SK-N-SH (cell line): ENCODE measurements around the gene FBLIM1. TPM values are rescaled to one million over a fixed set of nuclear protein-coding genes. Genes with fewer than 3 reads are reported as not detected.

ENCODE experiments used
- CTCF ChIA-PET: fragments of 300-600, 350-600 bp; formaldehyde crosslinking; extraction: SDS; loops from one replicate; lab custom pipeline; 2021; lab: Yijun Ruan, JAX
- POLR2A ChIA-PET: fragments of 350-600 bp; sonication (Branson Sonifier 250); formaldehyde crosslinking; extraction: SDS; loops from one replicate; lab custom pipeline; 2020; ENCODE audit warnings: antibody characterized with exemption, inconsistent platforms; lab: Yijun Ruan, JAX
- DNase-seq: peaks from one replicate; pipeline ENCODE4 v3.0.0; 2012
- H2AFZ ChIP-seq: fragments of 200-600 bp; sonication (generic); 2 replicates; pipeline ENCODE4 v1.8.1; 2016; ENCODE audit warnings: antibody characterized with exemption, mild to moderate bottlenecking, low read depth
- H3F3A ChIP-seq: fragments of 200-600 bp; sonication (generic); replicated peaks from 2 replicates; pipeline ENCODE3; 2016; ENCODE audit warnings: antibody characterized with exemption, mild to moderate bottlenecking; ENCODE audit not compliant: insufficient read depth
- H3K27ac ChIP-seq, 2 experiments: fragments of 200-500 bp in 1 of 2; fragments of 200-600 bp in 1 of 2; sonication (Bioruptor generic) in 1 of 2; sonication (generic), shearing (Covaris generic) in 1 of 2; 2 replicates each; pipeline versions ENCODE4 v1.5.1 to v1.6.1; 2014 to 2016; ENCODE audit warnings: low read depth in 2 of 2, inconsistent platforms in 1 of 2, low read length in 1 of 2, mild to moderate bottlenecking in 1 of 2, mixed read lengths in 1 of 2
- H3K27me3 ChIP-seq: fragments of 200-600 bp; sonication (generic), shearing (Covaris generic); 2 replicates; pipeline ENCODE4 v1.6.1; 2016; ENCODE audit warnings: mixed run types; ENCODE audit not compliant: insufficient read depth
- H3K36me3 ChIP-seq, 2 experiments: fragments of 200-500 bp in 1 of 2; fragments of 200-600 bp in 1 of 2; sonication (Bioruptor generic) in 1 of 2; sonication (generic) in 1 of 2; replicated peaks in 1 of 2; 2 replicates each; pipeline versions ENCODE3 to v1.5.1; 2014 to 2016; ENCODE audit warnings: low read length in 1 of 2, mild to moderate bottlenecking in 1 of 2; ENCODE audit not compliant: insufficient read depth in 2 of 2, control insufficient read depth in 1 of 2
- H3K4me1 ChIP-seq, 2 experiments: fragments of 200-500 bp in 1 of 2; fragments of 200-600 bp in 1 of 2; sonication (Bioruptor generic) in 1 of 2; sonication (generic), shearing (Covaris generic) in 1 of 2; 2 replicates each; pipeline versions ENCODE4 v1.5.1 to v1.6.1; 2014 to 2016; ENCODE audit warnings: low read depth in 1 of 2, low read length in 1 of 2, mixed run types in 1 of 2; ENCODE audit not compliant: insufficient read depth in 2 of 2, control insufficient read depth in 1 of 2
- H3K4me2 ChIP-seq: fragments of 200-600 bp; sonication (generic), shearing (Covaris generic); 2 replicates; pipeline ENCODE4 v1.6.1; 2017; ENCODE audit warnings: mixed run types
- H3K4me3 ChIP-seq, 2 experiments: fragments of 200-500 bp in 1 of 2; fragments of 200-600 bp in 1 of 2; sonication (Bioruptor generic) in 1 of 2; sonication (generic), shearing (Covaris generic) in 1 of 2; 2 replicates each; pipeline versions ENCODE4 v1.5.1 to v1.8.1; 2014 to 2016; ENCODE audit warnings: low read depth in 2 of 2, inconsistent platforms in 1 of 2, low read length in 1 of 2, mild to moderate bottlenecking in 1 of 2, mixed read lengths in 1 of 2, moderate library complexity in 1 of 2
- H3K79me2 ChIP-seq: fragments of 200-600 bp; sonication (generic); 2 replicates; pipeline ENCODE4 v1.8.1; 2017; ENCODE audit warnings: mild to moderate bottlenecking; ENCODE audit not compliant: insufficient read depth
- H3K9ac ChIP-seq: fragments of 200-600 bp; sonication (generic); 2 replicates; pipeline ENCODE4 v1.6.1; 2017; ENCODE audit warnings: mixed run types
- H3K9me2 ChIP-seq: fragments of 200-600 bp; sonication (generic); 2 replicates; pipeline ENCODE4 v1.6.1; 2017; ENCODE audit warnings: mixed run types
- H3K9me3 ChIP-seq: fragments of 200-600 bp; sonication (generic); 2 replicates; pipeline ENCODE4 v1.6.1; 2017; ENCODE audit warnings: mixed run types, mild to moderate bottlenecking, moderate library complexity
- H4K20me1 ChIP-seq: fragments of 200-600 bp; sonication (generic); 2 replicates; pipeline ENCODE4 v1.6.1; 2017; ENCODE audit warnings: mild to moderate bottlenecking, mixed run types; ENCODE audit not compliant: insufficient read depth
- FOSL2 ChIP-seq: IDR thresholded peaks from 2 replicates; pipeline ENCODE4 v1.4.0; 2012; ENCODE audit warnings: low read depth, mild to moderate bottlenecking, moderate library complexity, borderline replicate concordance
- FOXJ3 ChIP-seq: sonication (generic); formaldehyde crosslinking; IDR thresholded peaks from 2 replicates; pipeline ENCODE4 v1.5.1; 2020; ENCODE audit warnings: mild to moderate bottlenecking, missing genetic modification reagents
- FOXM1 ChIP-seq: IDR thresholded peaks from 2 replicates; pipeline ENCODE4 v1.4.0; 2012; ENCODE audit warnings: low read depth, mild to moderate bottlenecking
- GABPA ChIP-seq: IDR thresholded peaks from 2 replicates; pipeline ENCODE4 v1.4.0; 2012; ENCODE audit warnings: low read depth, mild to moderate bottlenecking
- JUND ChIP-seq: IDR thresholded peaks from 2 replicates; pipeline ENCODE4 v1.4.0; 2012
- MEF2A ChIP-seq: IDR thresholded peaks from 2 replicates; pipeline ENCODE4 v1.4.0; 2012; ENCODE audit warnings: low read depth, borderline replicate concordance
- MXI1 ChIP-seq: IDR thresholded peaks from 2 replicates; pipeline ENCODE4 v1.6.1; 2012; ENCODE audit warnings: mild to moderate bottlenecking, low read depth, low read length, improper control_type of control experiment
- NRF1 ChIP-seq: IDR thresholded peaks from 2 replicates; pipeline ENCODE4 v1.6.1; 2012; ENCODE audit warnings: low read depth, mild to moderate bottlenecking, low read length
- POLR2AphosphoS5 ChIP-seq: IDR thresholded peaks from 2 replicates; pipeline ENCODE4 v1.6.1; 2012; ENCODE audit warnings: low read depth, low read length
- RAD21 ChIP-seq: IDR thresholded peaks from 2 replicates; pipeline ENCODE4 v1.6.1; 2012; ENCODE audit warnings: mild to moderate bottlenecking, low read length
- RFX5 ChIP-seq: IDR thresholded peaks from 2 replicates; pipeline ENCODE4 v1.6.1; 2012; ENCODE audit warnings: mild to moderate bottlenecking, improper control_type of control experiment, low read length
- RXRA ChIP-seq: IDR thresholded peaks from 2 replicates; pipeline ENCODE4 v1.4.0; 2012; ENCODE audit warnings: low read depth, mild to moderate bottlenecking, borderline replicate concordance
- SIN3A ChIP-seq: IDR thresholded peaks from 2 replicates; pipeline ENCODE4 v1.6.1; 2012; ENCODE audit warnings: low read depth, mild to moderate bottlenecking, low read length, moderate library complexity, borderline replicate concordance
- SMC3 ChIP-seq: IDR thresholded peaks from 2 replicates; pipeline ENCODE4 v1.6.1; 2012; ENCODE audit warnings: low read depth, low read length, improper control_type of control experiment
- TEAD4 ChIP-seq: IDR thresholded peaks from 2 replicates; pipeline ENCODE4 v1.4.0; 2012; ENCODE audit warnings: mild to moderate bottlenecking, borderline replicate concordance; ENCODE audit not compliant: insufficient read depth
- YY1 ChIP-seq: IDR thresholded peaks from 2 replicates; pipeline ENCODE4 v1.4.0; 2012; ENCODE audit warnings: low read depth, mild to moderate bottlenecking
- WGBS: methylation state at CpG from one replicate; pipeline ENCODE4 v1.1.6; 2017; ENCODE audit warnings: low lambda C conversion rate; 5-methylcytosine and 5-hydroxymethylcytosine counted together
- polyA plus RNA-seq, 3 experiments: library from polyadenylated mRNA; depleted of rRNA; stranded (reverse); fragments of >200 nt; gene quantifications; 2 replicates each; pipeline ENCODE4 v1.2.3, GENCODE V29; 2012
- TF ChIP-seq, protein P1 (sequence below): IDR thresholded peaks from 2 replicates; pipeline ENCODE4 v1.6.1; 2012; ENCODE audit warnings: mild to moderate bottlenecking, low read depth, low read length, moderate library complexity
- TF ChIP-seq, protein P2 (sequence below): fragments of 150-350 bp; IDR thresholded peaks from 2 replicates; pipeline ENCODE4 v1.6.1; 2016; ENCODE audit warnings: mild to moderate bottlenecking, low read depth, low read length
- TF ChIP-seq, protein P3 (sequence below): IDR thresholded peaks from 2 replicates; pipeline ENCODE4 v1.4.0; 2012; ENCODE audit warnings: low read depth
- TF ChIP-seq, protein P4 (sequence below): IDR thresholded peaks from 2 replicates; pipeline ENCODE4; 2012

FBLIM1 gene
- polyA plus RNA-seq, 1 of the 3 experiments (the other 2 are of a cell fraction) = 89.8 TPM

DNA sequence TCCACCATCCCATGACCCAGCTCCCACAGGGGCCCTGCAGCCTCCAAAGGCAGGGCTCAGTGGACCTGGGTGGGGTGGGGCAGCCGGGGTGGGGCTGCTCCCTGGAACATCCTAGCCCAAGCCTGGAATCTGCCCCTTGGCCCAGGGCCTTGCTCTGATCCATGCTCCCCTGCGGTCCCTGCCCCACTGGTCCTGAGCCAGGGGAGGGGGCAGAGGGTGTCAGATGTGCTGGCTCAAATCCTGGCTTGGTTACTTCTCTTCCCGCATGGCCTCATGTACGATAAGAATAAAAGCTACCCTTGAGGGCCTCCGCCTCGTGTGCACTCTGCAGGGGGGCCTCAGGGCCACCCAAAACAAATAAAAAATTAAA, 21.7 kb upstream of the FBLIM1 start:
- TF ChIP-seq YY1 (no peak), POLR2AphosphoS5 (no peak), SIN3A (no peak), RAD21 (no peak), FOSL2 (no peak), MEF2A (no peak), TEAD4 (no peak), FOXJ3 (CRISPR knock-in tag) (no peak), RFX5 (no peak), FOXM1 (no peak), JUND (no peak), NRF1 (no peak), RXRA (no peak), MXI1 (no peak), SMC3 (no peak), GABPA (no peak)
- TF ChIP-seq, protein P1, sequence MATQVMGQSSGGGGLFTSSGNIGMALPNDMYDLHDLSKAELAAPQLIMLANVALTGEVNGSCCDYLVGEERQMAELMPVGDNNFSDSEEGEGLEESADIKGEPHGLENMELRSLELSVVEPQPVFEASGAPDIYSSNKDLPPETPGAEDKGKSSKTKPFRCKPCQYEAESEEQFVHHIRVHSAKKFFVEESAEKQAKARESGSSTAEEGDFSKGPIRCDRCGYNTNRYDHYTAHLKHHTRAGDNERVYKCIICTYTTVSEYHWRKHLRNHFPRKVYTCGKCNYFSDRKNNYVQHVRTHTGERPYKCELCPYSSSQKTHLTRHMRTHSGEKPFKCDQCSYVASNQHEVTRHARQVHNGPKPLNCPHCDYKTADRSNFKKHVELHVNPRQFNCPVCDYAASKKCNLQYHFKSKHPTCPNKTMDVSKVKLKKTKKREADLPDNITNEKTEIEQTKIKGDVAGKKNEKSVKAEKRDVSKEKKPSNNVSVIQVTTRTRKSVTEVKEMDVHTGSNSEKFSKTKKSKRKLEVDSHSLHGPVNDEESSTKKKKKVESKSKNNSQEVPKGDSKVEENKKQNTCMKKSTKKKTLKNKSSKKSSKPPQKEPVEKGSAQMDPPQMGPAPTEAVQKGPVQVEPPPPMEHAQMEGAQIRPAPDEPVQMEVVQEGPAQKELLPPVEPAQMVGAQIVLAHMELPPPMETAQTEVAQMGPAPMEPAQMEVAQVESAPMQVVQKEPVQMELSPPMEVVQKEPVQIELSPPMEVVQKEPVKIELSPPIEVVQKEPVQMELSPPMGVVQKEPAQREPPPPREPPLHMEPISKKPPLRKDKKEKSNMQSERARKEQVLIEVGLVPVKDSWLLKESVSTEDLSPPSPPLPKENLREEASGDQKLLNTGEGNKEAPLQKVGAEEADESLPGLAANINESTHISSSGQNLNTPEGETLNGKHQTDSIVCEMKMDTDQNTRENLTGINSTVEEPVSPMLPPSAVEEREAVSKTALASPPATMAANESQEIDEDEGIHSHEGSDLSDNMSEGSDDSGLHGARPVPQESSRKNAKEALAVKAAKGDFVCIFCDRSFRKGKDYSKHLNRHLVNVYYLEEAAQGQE = no peak
- TF ChIP-seq, protein P2, sequence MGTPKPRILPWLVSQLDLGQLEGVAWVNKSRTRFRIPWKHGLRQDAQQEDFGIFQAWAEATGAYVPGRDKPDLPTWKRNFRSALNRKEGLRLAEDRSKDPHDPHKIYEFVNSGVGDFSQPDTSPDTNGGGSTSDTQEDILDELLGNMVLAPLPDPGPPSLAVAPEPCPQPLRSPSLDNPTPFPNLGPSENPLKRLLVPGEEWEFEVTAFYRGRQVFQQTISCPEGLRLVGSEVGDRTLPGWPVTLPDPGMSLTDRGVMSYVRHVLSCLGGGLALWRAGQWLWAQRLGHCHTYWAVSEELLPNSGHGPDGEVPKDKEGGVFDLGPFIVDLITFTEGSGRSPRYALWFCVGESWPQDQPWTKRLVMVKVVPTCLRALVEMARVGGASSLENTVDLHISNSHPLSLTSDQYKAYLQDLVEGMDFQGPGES = no peak
- TF ChIP-seq, protein P3, sequence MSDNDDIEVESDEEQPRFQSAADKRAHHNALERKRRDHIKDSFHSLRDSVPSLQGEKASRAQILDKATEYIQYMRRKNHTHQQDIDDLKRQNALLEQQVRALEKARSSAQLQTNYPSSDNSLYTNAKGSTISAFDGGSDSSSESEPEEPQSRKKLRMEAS = no peak
- TF ChIP-seq, protein P4, sequence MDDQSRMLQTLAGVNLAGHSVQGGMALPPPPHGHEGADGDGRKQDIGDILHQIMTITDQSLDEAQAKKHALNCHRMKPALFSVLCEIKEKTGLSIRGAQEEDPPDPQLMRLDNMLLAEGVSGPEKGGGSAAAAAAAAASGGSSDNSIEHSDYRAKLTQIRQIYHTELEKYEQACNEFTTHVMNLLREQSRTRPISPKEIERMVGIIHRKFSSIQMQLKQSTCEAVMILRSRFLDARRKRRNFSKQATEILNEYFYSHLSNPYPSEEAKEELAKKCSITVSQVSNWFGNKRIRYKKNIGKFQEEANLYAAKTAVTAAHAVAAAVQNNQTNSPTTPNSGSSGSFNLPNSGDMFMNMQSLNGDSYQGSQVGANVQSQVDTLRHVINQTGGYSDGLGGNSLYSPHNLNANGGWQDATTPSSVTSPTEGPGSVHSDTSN = no peak
- TF ChIP-seq, all 33 proteins: peak for 0
- POLR2A ChIA-PET = no interaction called here
- CTCF ChIA-PET = interaction anchor here (2.9 kb wide), 1 partner anchor 142 kb away, joined by 10 read pairs; no protein-coding TSS in a partner anchor

More for the DNA sequence above, 21.7 kb upstream of the FBLIM1 start:
- peaks cover 0 to 43% of the 10 kb centered on the region in 2 experiments; a peak in 1 of 4 replicates for H3K4me1 ChIP-seq
- no peaks in the 10 kb centered on the region for H3K9me3 ChIP-seq
- no peak overlapping the region; a peak in 1 of 4 replicates for H3K27ac ChIP-seq
- no peaks in the 10 kb centered on the region for H4K20me1 ChIP-seq
- H3K9me2 ChIP-seq = no peaks in the 10 kb centered on the region
- H3K4me2 ChIP-seq = no peak overlapping the region
- H3K79me2 ChIP-seq = no peaks in the 10 kb centered on the region
- H3F3A ChIP-seq = no peaks in the 10 kb centered on the region
- H3K36me3 ChIP-seq = peaks cover 0 to 25% of the 10 kb centered on the region in 2 experiments
- no peaks in the 10 kb centered on the region for H3K27me3 ChIP-seq
- no peak overlapping the region for H2AFZ ChIP-seq
- no peak for DNase-seq
- no peak overlapping the region for H3K9ac ChIP-seq
- 92% methylated on average over 6 of the region's 6 CpGs for WGBS
- no peak overlapping the region for H3K4me3 ChIP-seq
